NB4 (cell line): ENCODE data around the gene APOBEC3A.

Experiments
- DNase-seq: peaks from one replicate; pipeline ENCODE4 v3.0.0; 2010; ENCODE audit warnings: low read depth
- H3K4me3 ChIP-seq: one replicate; pipeline ENCODE4 v1.5.1; 2011; ENCODE audit warnings: mild to moderate bottlenecking, low read depth, low read length, moderate library complexity
- MYC ChIP-seq: IDR thresholded peaks from 2 replicates; pipeline ENCODE4 v1.6.1; 2011; ENCODE audit warnings: low read depth, low read length
- POLR2A ChIP-seq: IDR thresholded peaks from 2 replicates; pipeline ENCODE4 v1.6.1; 2011; ENCODE audit warnings: mild to moderate bottlenecking; ENCODE audit not compliant: insufficient read length; ENCODE audit errors: extremely low read depth
- TF ChIP-seq, protein P1 (sequence below): IDR thresholded peaks from one replicate; pipeline ENCODE4 v1.5.1; 2012; ENCODE audit warnings: low read depth, low read length
- TF ChIP-seq, protein P2 (sequence below): IDR thresholded peaks from 2 replicates; pipeline ENCODE4 v1.6.1; 2011; ENCODE audit warnings: low read depth, low read length

The APOBEC3A gene

DNA sequence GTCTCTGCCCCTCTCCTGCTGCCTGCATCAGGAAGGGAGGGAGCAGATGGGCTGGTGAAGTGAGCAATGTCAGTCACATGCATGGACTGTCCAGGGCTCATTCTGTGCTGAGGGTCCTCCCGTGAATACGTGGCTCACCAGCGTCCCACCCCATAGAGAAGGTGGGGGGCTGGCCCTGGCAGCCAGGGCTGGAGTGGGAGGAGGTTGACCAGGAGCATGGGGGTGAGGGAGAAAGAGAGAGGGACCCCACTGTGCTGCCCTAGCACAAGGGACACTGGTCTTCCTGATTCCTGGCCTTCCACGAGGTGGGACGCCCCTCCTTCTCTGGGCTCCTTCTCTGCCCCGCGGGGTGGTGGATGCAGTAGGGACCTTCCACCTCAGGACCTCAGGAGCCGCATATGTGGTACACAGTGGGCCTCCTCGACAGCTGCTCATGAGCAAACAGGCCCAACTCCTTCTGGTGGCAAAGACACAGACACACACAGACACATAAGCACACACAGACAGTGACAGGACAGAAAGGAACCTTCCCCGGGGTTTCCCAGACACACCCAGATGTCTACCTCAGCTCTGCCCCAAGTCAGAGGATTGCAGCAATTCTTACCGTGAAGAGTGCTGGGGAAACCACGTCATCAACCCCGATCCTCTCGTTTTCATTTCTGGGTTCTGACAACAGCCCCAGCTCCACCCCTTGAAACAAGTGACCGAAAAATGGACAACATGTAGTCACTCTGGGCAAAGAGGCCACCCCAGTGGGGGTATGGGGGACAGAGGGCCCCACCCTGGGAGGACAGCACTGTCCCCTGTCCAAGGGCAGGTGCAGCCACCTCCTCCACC is 3.6 kb upstream of the APOBEC3A start:
- DNase-seq, result peak; percentile 56
- TF ChIP-seq POLR2A (no peak), MYC (no peak)
- TF ChIP-seq, protein P1, sequence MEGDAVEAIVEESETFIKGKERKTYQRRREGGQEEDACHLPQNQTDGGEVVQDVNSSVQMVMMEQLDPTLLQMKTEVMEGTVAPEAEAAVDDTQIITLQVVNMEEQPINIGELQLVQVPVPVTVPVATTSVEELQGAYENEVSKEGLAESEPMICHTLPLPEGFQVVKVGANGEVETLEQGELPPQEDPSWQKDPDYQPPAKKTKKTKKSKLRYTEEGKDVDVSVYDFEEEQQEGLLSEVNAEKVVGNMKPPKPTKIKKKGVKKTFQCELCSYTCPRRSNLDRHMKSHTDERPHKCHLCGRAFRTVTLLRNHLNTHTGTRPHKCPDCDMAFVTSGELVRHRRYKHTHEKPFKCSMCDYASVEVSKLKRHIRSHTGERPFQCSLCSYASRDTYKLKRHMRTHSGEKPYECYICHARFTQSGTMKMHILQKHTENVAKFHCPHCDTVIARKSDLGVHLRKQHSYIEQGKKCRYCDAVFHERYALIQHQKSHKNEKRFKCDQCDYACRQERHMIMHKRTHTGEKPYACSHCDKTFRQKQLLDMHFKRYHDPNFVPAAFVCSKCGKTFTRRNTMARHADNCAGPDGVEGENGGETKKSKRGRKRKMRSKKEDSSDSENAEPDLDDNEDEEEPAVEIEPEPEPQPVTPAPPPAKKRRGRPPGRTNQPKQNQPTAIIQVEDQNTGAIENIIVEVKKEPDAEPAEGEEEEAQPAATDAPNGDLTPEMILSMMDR, result no peak
- TF ChIP-seq, protein P2, sequence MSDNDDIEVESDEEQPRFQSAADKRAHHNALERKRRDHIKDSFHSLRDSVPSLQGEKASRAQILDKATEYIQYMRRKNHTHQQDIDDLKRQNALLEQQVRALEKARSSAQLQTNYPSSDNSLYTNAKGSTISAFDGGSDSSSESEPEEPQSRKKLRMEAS, result no peak
- H3K4me3 ChIP-seq, result no peak overlapping the region

DNA sequence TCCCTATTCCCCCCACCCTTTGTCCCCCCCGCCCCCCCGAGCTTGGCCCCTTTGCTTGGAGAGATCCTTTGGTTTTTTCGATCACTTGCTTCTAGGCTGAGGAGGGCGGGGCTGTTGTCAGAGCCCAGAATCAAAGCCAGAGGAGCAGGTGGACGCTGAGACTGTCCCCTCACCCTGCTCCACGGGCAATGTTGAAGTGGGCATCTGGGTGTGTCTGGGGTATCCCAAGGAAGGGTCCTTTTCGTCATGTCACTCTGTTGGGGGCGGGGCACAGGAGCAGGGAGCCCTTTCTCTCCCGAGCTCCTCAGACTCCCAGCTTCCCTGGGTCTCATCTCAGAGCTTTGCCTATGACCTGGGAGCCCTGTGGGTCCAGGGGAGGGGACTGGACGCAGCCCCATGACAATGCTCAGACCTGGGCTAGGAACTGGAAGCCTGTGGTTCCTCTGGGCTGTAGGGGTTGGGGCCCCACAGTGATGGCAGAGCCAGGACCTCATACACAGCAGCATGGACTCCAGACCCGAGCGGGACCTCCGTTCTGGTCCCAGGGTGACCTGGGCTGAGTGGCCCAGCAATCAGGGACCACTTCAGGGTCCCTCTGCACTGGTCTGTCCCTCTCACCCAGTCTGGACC is 2.9 kb upstream of the APOBEC3A start:
- no peak overlapping the region for H3K4me3 ChIP-seq
- no peak for DNase-seq
- TF ChIP-seq MYC (no peak), POLR2A (no peak)
- TF ChIP-seq, protein P2, result no peak
- TF ChIP-seq, protein P1, result no peak

DNA sequence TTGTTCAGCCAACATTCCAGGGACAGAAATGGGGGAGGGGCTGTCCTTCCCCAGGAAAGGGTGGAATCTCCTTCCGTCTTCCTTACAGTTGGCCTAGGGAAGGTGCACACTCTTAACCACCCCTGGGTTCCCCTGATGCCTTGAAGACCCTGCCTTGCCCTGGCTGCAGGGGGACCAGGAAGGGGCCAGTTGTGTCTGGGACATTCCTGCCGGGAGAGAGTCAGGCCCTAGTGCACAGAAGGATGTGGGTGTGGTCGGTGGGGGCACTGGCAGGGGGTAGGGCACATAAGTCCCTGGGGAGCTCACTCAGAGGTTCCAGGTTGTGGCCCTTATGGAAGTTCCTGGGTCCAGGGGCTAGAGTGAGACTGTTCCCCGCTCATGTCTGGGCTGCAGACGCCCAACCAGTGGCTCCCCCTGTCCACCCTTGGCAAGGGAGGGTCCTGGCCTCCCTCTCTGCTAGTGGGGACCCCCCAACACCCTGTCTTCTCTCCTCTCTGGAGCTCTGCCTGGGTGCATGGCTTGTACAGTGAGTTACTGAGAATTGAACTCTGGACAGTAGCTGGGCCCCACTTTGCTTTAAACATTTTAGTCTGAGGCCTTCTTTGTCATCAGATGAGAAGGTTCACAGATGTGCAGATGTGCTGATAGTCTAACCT is 2.0 kb upstream of the APOBEC3A start:
- TF ChIP-seq, protein P2, result no peak
- no peak for TF ChIP-seq POLR2A
- TF ChIP-seq MYC, result no peak

DNA sequence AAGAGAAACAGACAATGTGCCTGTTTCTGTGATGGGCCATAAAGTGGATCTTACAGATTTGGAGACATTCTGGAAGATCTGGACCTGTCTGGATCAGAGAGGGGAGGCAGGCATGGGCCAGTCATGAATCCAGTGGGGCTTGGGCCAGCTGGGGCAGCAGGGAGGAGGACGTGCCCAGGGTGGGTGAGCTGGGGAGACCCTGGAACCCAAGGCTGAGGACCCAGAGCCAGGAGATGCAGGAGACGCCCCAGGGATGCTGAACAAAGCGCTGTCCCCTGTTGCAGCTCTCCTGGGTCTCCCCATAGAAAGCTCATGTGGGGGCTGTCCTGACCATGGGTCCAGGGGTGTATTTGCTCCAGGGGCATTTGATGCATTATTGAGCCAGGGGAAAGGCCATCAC is 1.5 kb upstream of the APOBEC3A start:
- TF ChIP-seq, protein P1, result no peak
- TF ChIP-seq, protein P2, result no peak
- no peak for TF ChIP-seq MYC
- no peak for TF ChIP-seq POLR2A

More for the DNA sequence above, 2.0 kb upstream of the APOBEC3A start:
- no peak for DNase-seq
- H3K4me3 ChIP-seq, result no peak overlapping the region

DNA sequence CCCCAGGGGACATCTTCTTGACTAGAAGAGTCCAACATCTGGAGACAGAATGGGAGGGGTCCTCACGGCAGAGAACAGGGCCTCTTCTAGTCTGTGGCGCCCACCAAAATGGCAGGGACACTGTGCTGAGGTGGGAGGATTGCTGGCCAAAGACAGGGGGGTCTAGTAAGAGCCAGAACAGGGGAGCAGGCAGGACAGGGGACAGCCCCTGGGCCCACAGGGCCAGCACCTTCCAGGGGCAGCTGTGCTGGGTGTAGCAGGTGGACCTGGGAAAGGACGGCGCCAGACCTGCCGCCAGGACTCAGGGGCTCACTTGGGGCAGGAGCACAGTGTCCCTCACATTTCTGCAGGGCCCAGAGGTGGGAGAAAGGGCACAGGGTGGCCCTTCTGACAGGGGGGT is 858 bp upstream of the APOBEC3A start:
- TF ChIP-seq MYC (no peak), POLR2A (no peak)
- TF ChIP-seq, protein P2, result no peak
- TF ChIP-seq, protein P1, result no peak
- no peak overlapping the region for H3K4me3 ChIP-seq
- no peak for DNase-seq

More for the DNA sequence above, 1.5 kb upstream of the APOBEC3A start:
- H3K4me3 ChIP-seq, result no peak overlapping the region
- no peak for DNase-seq
